HepG2 (cell line): ENCODE measurements around the gene TM4SF5. TPM values are rescaled to one million over a fixed set of nuclear protein-coding genes. Genes with fewer than 3 reads are reported as not detected.

Source experiments
- PHF5A ChIP-seq: IDR thresholded peaks from one replicate; pipeline ENCODE4 v1.6.1; 2018; ENCODE audit warnings: low read depth, missing genetic modification reagents; ENCODE audit not compliant: unreplicated experiment
- REL ChIP-seq: sonication (generic); formaldehyde crosslinking; conservative IDR thresholded peaks from 2 replicates; pipeline ENCODE4 v1.8.0; 2022; ENCODE audit warnings: mild to moderate bottlenecking, missing genetic modification reagents, moderate library complexity
- ZNF234 ChIP-seq: sonication (generic); formaldehyde crosslinking; conservative IDR thresholded peaks from 2 replicates; pipeline ENCODE4 v1.5.1; 2020; ENCODE audit warnings: mild to moderate bottlenecking, missing genetic modification reagents
- polyA plus RNA-seq, 8 experiments: library from polyadenylated mRNA; depleted of rRNA in 3 of 8; stranded (reverse) in 7 of 8; unstranded in 1 of 8; fragments of >200 nt; fragmentation: Illumina TruSeq in 4 of 8; extraction: Trizol in 4 of 8; gene quantifications; 2 replicates each; pipeline versions ENCODE4 v1.2.1 to v1.2.3, GENCODE V29; 2011 to 2016; ENCODE audit warnings: low read depth in 4 of 8, missing spikeins in 1 of 8, mixed read lengths in 1 of 8; ENCODE audit not compliant: insufficient read depth in 1 of 8
- total RNA-seq, 5 experiments: library from RNA; depleted of rRNA; stranded (reverse); fragments of >200 nt; fragmentation: Illumina TruSeq; extraction: Trizol; gene quantifications; 2 replicates each; pipeline ENCODE4 v1.2.3, GENCODE V29; 2016; ENCODE audit warnings: low read depth in 1 of 5
- TF ChIP-seq, protein P1 (sequence below), 2 experiments: sonication (generic) in 1 of 2; formaldehyde crosslinking in 1 of 2; IDR thresholded peaks; 2 replicates each; pipeline versions ENCODE4 v1.4.0 to v1.6.1; 2016 to 2020; ENCODE audit warnings: borderline replicate concordance in 1 of 2, low read depth in 1 of 2, mild to moderate bottlenecking in 1 of 2, missing genetic modification reagents in 1 of 2
- TF ChIP-seq, protein P2 (sequence below): sonication (generic); formaldehyde crosslinking; IDR thresholded peaks from 2 replicates; pipeline ENCODE4 v1.5.1; 2020; ENCODE audit warnings: mild to moderate bottlenecking, missing genetic modification reagents, borderline replicate concordance
- TF ChIP-seq, protein P3 (sequence below): sonication (generic); formaldehyde crosslinking; IDR thresholded peaks from 2 replicates; pipeline ENCODE4 v1.5.0; 2020; ENCODE audit warnings: missing genetic modification reagents
- TF ChIP-seq, protein P4 (sequence below): sonication (generic); formaldehyde crosslinking; IDR thresholded peaks from 2 replicates; pipeline ENCODE4 v1.9.0; 2021; ENCODE audit warnings: missing genetic modification reagents, borderline replicate concordance
- TF ChIP-seq, protein P5 (sequence below): conservative IDR thresholded peaks from 2 replicates; pipeline ENCODE4 v1.6.1; 2018; ENCODE audit warnings: missing genetic modification reagents
- TF ChIP-seq, protein P6 (sequence below): sonication (generic); formaldehyde crosslinking; IDR thresholded peaks from 2 replicates; pipeline ENCODE4 v1.9.0; 2021; ENCODE audit warnings: missing genetic modification reagents, mild to moderate bottlenecking, borderline replicate concordance

The TM4SF5 gene
- total and polyA plus RNA-seq, 2 of the 13 experiments (the other 11 are each of a cell fraction or from before 2014, with no cell fraction given), result 30.1 to 126 TPM

DNA sequence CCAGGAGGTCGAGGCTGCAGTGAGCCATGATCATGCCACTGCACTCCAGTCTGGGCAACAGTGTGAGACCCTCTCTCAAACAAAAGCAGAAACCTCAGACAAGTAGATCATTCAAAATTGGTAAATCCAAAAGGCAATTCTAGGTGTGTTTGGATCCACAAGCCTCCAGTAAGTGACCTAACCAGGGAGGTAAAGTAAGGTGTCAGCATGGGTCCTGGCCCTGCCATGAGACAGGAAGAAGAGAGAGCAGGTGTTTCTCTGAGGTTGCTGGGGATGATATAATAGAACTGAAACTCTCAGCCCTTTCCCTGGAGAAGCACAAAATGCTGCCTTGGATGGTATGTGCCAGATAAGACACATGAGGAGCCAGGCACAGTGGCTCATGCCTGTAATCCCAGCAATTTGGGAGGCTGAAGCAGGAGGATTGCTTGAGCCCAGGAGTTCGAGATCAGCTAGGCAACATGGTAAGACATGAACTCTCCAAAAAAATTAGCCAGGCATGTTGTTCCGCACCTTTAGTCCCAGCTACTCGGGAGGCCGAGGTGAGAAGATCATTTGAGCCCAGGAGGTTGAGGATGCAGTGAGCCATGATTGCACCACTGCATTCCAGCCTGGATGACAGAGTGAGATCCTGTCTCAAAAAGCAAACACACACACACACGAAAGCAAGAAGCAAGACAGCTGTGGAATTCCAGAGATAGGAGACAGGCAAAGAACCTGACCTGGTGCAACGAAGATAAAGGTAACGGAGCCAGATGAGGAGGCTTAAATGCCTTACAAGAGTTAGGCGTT, 6.5 kb downstream of the TM4SF5 start (continued):
- TF ChIP-seq, protein P1, sequence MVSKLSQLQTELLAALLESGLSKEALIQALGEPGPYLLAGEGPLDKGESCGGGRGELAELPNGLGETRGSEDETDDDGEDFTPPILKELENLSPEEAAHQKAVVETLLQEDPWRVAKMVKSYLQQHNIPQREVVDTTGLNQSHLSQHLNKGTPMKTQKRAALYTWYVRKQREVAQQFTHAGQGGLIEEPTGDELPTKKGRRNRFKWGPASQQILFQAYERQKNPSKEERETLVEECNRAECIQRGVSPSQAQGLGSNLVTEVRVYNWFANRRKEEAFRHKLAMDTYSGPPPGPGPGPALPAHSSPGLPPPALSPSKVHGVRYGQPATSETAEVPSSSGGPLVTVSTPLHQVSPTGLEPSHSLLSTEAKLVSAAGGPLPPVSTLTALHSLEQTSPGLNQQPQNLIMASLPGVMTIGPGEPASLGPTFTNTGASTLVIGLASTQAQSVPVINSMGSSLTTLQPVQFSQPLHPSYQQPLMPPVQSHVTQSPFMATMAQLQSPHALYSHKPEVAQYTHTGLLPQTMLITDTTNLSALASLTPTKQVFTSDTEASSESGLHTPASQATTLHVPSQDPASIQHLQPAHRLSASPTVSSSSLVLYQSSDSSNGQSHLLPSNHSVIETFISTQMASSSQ (IDR thresholded peaks at IDR 0.05; ENCODE audit: low read depth), result 0 out of 2 replicates have a peak, but pooled peaks have one; percentile 44
- TF ChIP-seq, protein P1 (CRISPR knock-in tag; IDR thresholded peaks at IDR 0.05; ENCODE audit: borderline replicate concordance), result peak; percentile 62; the same call in 1 of the 2 replicates
- no peak for TF ChIP-seq REL (CRISPR knock-in tag)
- TF ChIP-seq, protein P2, sequence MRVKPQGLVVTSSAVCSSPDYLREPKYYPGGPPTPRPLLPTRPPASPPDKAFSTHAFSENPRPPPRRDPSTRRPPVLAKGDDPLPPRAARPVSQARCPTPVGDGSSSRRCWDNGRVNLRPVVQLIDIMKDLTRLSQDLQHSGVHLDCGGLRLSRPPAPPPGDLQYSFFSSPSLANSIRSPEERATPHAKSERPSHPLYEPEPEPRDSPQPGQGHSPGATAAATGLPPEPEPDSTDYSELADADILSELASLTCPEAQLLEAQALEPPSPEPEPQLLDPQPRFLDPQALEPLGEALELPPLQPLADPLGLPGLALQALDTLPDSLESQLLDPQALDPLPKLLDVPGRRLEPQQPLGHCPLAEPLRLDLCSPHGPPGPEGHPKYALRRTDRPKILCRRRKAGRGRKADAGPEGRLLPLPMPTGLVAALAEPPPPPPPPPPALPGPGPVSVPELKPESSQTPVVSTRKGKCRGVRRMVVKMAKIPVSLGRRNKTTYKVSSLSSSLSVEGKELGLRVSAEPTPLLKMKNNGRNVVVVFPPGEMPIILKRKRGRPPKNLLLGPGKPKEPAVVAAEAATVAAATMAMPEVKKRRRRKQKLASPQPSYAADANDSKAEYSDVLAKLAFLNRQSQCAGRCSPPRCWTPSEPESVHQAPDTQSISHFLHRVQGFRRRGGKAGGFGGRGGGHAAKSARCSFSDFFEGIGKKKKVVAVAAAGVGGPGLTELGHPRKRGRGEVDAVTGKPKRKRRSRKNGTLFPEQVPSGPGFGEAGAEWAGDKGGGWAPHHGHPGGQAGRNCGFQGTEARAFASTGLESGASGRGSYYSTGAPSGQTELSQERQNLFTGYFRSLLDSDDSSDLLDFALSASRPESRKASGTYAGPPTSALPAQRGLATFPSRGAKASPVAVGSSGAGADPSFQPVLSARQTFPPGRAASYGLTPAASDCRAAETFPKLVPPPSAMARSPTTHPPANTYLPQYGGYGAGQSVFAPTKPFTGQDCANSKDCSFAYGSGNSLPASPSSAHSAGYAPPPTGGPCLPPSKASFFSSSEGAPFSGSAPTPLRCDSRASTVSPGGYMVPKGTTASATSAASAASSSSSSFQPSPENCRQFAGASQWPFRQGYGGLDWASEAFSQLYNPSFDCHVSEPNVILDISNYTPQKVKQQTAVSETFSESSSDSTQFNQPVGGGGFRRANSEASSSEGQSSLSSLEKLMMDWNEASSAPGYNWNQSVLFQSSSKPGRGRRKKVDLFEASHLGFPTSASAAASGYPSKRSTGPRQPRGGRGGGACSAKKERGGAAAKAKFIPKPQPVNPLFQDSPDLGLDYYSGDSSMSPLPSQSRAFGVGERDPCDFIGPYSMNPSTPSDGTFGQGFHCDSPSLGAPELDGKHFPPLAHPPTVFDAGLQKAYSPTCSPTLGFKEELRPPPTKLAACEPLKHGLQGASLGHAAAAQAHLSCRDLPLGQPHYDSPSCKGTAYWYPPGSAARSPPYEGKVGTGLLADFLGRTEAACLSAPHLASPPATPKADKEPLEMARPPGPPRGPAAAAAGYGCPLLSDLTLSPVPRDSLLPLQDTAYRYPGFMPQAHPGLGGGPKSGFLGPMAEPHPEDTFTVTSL (CRISPR knock-in tag), result 0 out of 2 replicates have a peak, but pooled peaks have one; percentile 27
- TF ChIP-seq, protein P3, sequence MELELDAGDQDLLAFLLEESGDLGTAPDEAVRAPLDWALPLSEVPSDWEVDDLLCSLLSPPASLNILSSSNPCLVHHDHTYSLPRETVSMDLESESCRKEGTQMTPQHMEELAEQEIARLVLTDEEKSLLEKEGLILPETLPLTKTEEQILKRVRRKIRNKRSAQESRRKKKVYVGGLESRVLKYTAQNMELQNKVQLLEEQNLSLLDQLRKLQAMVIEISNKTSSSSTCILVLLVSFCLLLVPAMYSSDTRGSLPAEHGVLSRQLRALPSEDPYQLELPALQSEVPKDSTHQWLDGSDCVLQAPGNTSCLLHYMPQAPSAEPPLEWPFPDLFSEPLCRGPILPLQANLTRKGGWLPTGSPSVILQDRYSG (CRISPR knock-in tag), result no peak
- TF ChIP-seq, protein P4, sequence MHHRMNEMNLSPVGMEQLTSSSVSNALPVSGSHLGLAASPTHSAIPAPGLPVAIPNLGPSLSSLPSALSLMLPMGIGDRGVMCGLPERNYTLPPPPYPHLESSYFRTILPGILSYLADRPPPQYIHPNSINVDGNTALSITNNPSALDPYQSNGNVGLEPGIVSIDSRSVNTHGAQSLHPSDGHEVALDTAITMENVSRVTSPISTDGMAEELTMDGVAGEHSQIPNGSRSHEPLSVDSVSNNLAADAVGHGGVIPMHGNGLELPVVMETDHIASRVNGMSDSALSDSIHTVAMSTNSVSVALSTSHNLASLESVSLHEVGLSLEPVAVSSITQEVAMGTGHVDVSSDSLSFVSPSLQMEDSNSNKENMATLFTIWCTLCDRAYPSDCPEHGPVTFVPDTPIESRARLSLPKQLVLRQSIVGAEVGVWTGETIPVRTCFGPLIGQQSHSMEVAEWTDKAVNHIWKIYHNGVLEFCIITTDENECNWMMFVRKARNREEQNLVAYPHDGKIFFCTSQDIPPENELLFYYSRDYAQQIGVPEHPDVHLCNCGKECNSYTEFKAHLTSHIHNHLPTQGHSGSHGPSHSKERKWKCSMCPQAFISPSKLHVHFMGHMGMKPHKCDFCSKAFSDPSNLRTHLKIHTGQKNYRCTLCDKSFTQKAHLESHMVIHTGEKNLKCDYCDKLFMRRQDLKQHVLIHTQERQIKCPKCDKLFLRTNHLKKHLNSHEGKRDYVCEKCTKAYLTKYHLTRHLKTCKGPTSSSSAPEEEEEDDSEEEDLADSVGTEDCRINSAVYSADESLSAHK, result no peak
- no peak for TF ChIP-seq ZNF234 (CRISPR knock-in tag)
- TF ChIP-seq PHF5A (CRISPR knock-in tag), result peak; percentile 87
- TF ChIP-seq, protein P5, sequence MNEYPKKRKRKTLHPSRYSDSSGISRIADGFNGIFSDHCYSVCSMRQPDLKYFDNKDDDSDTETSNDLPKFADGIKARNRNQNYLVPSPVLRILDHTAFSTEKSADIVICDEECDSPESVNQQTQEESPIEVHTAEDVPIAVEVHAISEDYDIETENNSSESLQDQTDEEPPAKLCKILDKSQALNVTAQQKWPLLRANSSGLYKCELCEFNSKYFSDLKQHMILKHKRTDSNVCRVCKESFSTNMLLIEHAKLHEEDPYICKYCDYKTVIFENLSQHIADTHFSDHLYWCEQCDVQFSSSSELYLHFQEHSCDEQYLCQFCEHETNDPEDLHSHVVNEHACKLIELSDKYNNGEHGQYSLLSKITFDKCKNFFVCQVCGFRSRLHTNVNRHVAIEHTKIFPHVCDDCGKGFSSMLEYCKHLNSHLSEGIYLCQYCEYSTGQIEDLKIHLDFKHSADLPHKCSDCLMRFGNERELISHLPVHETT (CRISPR knock-in tag), result no peak; the same call in 1 of the 2 replicates
- TF ChIP-seq, protein P6, sequence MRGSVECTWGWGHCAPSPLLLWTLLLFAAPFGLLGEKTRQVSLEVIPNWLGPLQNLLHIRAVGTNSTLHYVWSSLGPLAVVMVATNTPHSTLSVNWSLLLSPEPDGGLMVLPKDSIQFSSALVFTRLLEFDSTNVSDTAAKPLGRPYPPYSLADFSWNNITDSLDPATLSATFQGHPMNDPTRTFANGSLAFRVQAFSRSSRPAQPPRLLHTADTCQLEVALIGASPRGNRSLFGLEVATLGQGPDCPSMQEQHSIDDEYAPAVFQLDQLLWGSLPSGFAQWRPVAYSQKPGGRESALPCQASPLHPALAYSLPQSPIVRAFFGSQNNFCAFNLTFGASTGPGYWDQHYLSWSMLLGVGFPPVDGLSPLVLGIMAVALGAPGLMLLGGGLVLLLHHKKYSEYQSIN (CRISPR knock-in tag), result no peak
